ENCODE data around the gene LPAR5. TPM values are rescaled to one million over a fixed set of nuclear protein-coding genes. Genes with fewer than 3 reads are reported as not detected.

Gene LPAR5
- total and polyA plus RNA-seq, 2 experiments from 2014 or later, result 0.32 to 0.38 TPM

- Mint-ChIP-seq H3K27ac (peak overlapping the region; percentile 60; the same call in 1 of the 2 replicates), H3K4me1 (peaks cover 18% of the 10 kb centered on the region), H3K36me3 (ENCODE audit: low read depth) (peaks cover 90% of the 10 kb centered on the region), H3K4me3 (peak overlapping the region; percentile 99), H3K27me3 (ENCODE audit: insufficient read depth, low read depth, poor library complexity) (peaks cover 22% of the 10 kb centered on the region), H3K9me3 (no peaks in the 10 kb centered on the region)
- DNase-seq (ENCODE audit: low spot score), result no peak
- peak overlapping the region; percentile 78; the same call in 1 of the 2 replicates for H3K4me3 ChIP-seq
- no peak for TF ChIP-seq STAT1 (IDR thresholded peaks at IDR 0.05; ENCODE audit: unreplicated experiment)
- no peak for TF ChIP-seq POLR2AphosphoS5 (IDR thresholded peaks at IDR 0.05; ENCODE audit: low read depth)
- TF ChIP-seq CTCF (conservative IDR thresholded peaks at IDR 0.05; ENCODE audit: low read depth in 2 of 2), result no peak
- no peak for TF ChIP-seq ZNF114 (CRISPR knock-in tag; IDR thresholded peaks at IDR 0.05)
- TF ChIP-seq REST (IDR thresholded peaks at IDR 0.05; ENCODE audit: unreplicated experiment), result no peak
- TF ChIP-seq CREB1 (CRISPR knock-in tag; IDR thresholded peaks at IDR 0.05; ENCODE audit: low read depth), result no peak
- TF ChIP-seq EZH2 (IDR thresholded peaks at IDR 0.05; ENCODE audit: low read depth, unreplicated experiment), result no peak
- TF ChIP-seq JUNB (IDR thresholded peaks at IDR 0.05; ENCODE audit: unreplicated experiment), result no peak
- no peak for TF ChIP-seq NANOG (IDR thresholded peaks at IDR 0.05; ENCODE audit: borderline replicate concordance)
- TF ChIP-seq, protein P1, sequence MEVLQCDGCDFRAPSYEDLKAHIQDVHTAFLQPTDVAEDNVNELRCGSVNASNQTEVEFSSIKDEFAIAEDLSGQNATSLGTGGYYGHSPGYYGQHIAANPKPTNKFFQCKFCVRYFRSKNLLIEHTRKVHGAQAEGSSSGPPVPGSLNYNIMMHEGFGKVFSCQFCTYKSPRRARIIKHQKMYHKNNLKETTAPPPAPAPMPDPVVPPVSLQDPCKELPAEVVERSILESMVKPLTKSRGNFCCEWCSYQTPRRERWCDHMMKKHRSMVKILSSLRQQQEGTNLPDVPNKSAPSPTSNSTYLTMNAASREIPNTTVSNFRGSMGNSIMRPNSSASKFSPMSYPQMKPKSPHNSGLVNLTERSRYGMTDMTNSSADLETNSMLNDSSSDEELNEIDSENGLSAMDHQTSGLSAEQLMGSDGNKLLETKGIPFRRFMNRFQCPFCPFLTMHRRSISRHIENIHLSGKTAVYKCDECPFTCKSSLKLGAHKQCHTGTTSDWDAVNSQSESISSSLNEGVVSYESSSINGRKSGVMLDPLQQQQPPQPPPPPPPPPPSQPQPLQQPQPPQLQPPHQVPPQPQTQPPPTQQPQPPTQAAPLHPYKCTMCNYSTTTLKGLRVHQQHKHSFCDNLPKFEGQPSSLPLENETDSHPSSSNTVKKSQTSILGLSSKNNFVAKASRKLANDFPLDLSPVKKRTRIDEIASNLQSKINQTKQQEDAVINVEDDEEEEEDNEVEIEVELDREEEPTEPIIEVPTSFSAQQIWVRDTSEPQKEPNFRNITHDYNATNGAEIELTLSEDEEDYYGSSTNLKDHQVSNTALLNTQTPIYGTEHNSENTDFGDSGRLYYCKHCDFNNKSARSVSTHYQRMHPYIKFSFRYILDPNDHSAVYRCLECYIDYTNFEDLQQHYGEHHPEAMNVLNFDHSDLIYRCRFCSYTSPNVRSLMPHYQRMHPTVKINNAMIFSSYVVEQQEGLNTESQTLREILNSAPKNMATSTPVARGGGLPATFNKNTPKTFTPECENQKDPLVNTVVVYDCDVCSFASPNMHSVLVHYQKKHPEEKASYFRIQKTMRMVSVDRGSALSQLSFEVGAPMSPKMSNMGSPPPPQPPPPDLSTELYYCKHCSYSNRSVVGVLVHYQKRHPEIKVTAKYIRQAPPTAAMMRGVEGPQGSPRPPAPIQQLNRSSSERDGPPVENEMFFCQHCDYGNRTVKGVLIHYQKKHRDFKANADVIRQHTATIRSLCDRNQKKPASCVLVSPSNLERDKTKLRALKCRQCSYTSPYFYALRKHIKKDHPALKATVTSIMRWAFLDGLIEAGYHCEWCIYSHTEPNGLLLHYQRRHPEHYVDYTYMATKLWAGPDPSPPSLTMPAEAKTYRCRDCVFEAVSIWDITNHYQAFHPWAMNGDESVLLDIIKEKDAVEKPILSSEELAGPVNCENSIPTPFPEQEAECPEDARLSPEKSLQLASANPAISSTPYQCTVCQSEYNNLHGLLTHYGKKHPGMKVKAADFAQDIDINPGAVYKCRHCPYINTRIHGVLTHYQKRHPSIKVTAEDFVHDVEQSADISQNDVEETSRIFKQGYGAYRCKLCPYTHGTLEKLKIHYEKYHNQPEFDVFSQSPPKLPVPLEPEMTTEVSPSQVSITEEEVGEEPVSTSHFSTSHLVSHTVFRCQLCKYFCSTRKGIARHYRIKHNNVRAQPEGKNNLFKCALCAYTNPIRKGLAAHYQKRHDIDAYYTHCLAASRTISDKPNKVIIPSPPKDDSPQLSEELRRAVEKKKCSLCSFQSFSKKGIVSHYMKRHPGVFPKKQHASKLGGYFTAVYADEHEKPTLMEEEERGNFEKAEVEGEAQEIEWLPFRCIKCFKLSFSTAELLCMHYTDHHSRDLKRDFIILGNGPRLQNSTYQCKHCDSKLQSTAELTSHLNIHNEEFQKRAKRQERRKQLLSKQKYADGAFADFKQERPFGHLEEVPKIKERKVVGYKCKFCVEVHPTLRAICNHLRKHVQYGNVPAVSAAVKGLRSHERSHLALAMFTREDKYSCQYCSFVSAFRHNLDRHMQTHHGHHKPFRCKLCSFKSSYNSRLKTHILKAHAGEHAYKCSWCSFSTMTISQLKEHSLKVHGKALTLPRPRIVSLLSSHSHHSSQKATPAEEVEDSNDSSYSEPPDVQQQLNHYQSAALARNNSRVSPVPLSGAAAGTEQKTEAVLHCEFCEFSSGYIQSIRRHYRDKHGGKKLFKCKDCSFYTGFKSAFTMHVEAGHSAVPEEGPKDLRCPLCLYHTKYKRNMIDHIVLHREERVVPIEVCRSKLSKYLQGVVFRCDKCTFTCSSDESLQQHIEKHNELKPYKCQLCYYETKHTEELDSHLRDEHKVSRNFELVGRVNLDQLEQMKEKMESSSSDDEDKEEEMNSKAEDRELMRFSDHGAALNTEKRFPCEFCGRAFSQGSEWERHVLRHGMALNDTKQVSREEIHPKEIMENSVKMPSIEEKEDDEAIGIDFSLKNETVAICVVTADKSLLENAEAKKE (CRISPR knock-in tag; IDR thresholded peaks at IDR 0.05), result no peak
- no peak overlapping the region for H2AFZ ChIP-seq
- peaks cover 12% of the 10 kb centered on the region for H4K20me1 ChIP-seq (replicated peaks; ENCODE audit: insufficient read depth)
- H3K79me2 ChIP-seq (replicated peaks; ENCODE audit: insufficient read depth), result peaks cover 28% of the 10 kb centered on the region
- peaks cover 59% of the 10 kb centered on the region for H3F3A ChIP-seq (replicated peaks; ENCODE audit: low read depth)
- H3K4me2 ChIP-seq, result peak overlapping the region; percentile 86; the same call in 1 of the 2 replicates
- H3K4me1 ChIP-seq (ENCODE audit: insufficient read depth), result peaks cover 20% of the 10 kb centered on the region
- H3K9me2 ChIP-seq (ENCODE audit: insufficient read depth), result no peaks in the 10 kb centered on the region
- ATAC-seq, result no peak
- H3K36me3 ChIP-seq (ENCODE audit: insufficient read depth), result peaks cover 59% of the 10 kb centered on the region
- H3K27me3 ChIP-seq (ENCODE audit: insufficient read depth), result no peaks in the 10 kb centered on the region
- peak overlapping the region; percentile 99 for H3K27ac ChIP-seq (ENCODE audit: low read depth)
Observed at GRCh38 chr12:6569312-6569711, 66.4 kb downstream of the LPAR5 start.
